Stimulated activated naive CD4-positive, alpha-beta T cell (primary cell): ENCODE results near the gene RPRML.
"Not testable (repeated sequence)": the region's sequence is repeated elsewhere in the genome, so short reads cannot be mapped to it uniquely, and the experiment has no call there.

Source experiments
- DNase-seq, 6 experiments: peaks; one replicate each; lab custom pipeline; 2025; lab: John Stamatoyannopoulos, UW

The RPRML gene

DNA sequence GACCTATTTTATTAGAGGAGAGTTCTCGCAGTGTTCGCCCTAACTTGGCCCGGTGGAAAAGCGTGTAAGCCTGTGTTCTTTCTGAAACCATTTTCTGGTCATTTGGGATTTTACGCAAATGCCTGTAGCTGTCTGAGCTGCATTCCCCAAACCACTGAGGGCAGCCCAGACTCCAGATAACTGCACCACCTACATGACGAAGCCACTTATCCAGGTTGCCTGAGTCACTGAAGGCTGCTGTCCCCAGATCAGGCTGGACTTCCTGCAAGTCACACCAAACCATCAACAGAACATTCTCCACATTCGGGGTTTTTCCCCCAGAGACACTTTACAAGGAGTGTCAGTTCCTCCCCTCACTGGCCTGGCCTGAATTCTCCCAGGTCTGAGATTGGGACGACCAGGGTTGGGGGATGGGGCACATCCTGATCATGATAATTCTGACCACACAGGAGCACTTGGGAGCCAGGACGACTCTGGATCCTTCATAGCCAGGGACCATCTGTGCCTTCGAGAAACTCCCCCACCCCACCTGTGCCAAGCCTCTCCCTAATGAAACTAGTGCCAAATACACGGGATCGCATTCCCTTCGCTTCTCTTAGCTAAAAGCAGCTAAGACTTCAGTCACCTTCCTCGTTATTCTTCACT is 2.3 kb downstream of the RPRML start:
- DNase-seq: no peak

GRCh38 chr17:46975287-46975686 is 3.8 kb downstream of the RPRML start:
- DNase-seq: no peak

DNA sequence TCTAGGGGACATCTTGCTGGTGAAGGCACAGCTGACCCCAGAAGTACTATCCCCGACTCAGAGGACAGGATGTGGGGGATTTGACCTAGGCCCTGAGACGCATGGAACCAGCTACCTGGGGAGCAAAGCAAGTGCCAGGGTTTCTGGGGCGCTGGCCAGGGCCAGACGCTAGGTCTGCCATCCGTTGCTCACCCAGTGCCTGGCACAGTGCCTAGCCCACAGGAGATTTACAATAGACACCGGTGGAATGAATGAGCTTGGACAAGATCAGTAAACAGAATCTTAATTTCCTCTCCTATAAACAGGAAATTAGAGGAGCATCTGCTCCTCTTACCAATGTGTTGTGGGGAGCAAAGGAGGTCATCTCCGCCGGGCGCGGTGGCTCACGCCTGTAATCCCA is 5.0 kb downstream of the RPRML start:
- DNase-seq: no peak

- DNase-seq: no peak
Observed at GRCh38 chr17:46972346-46972745, 6.7 kb downstream of the RPRML start.

GRCh38 chr17:46971647-46972300 is 7.3 kb downstream of the RPRML start:
- DNase-seq: no peak

GRCh38 chr17:46968896-46969295 is 10.2 kb downstream of the RPRML start:
- DNase-seq: no peak

DNA sequence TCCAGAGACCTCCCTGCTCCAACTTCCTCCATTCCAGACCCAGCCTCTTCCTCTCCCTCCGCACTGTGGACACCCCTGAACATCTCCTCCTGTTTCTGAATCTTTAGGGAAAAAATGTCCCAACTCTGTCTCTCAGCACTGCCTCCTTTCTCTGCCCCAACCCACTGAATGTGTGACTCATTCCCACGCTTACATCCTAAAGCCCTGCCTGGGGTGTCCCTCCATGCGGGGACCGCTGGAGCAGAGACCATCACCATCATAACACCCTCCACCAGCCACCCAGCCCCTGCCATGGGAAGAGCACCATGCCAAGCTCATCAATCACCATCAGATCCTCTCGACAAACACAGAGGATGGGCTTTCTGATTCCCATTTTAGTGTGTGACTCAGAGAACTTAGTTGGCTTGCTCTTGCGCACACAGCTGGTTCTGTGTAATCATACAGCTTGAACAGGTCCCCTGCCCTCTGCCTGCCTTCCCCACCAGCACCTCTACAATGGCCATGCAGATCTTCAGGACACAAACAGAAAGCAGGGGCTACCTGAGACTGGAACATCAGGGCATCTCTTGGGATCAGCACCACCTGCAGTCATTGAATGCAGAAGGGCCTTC is 10.7 kb downstream of the RPRML start:
- DNase-seq: no peak

DNA sequence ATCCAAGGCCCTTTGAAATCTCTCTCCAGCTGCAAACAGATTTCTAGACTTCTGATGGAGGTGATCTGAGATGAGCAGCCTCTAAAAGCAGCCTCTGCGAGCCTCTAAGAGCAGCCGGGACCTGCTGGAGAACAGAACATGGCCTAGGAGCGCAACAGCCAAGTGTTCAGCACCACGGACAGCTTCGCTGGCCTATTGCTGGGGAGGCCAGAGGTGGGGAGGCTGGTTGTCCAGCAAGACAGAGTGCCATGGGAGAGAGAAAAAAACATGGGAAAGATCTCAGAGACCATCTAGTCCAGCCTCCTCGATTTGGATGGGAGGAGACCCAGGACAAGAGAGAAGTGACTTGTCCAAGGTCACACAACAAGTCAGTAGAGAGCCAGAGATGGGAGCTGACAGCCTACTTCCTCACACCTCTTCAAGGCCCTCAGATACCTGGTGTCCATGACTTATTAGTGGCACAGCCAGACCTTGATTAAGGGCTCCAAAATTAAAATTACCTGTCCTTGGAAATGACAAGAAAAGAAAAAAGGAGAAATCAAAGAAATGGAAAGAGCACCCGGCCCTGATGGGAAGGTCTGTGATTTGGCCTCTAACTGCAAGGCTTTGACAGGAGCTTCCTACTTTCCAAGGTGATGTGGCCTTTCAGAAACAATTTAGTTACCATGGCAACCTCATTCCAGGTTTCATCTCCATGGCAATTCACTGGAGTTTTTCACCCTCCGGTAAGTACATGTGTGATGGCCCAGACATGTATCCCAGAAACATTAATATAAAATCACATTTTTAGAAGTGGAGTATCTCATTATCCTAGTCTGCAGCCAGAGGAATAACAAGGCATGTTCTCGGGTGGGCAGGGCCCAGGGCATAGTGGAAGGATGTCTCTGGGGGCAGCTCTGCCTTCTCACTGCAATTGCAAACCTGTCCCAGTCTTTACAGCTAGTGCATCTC is 14.5 kb downstream of the RPRML start:
- no peak for DNase-seq

DNA sequence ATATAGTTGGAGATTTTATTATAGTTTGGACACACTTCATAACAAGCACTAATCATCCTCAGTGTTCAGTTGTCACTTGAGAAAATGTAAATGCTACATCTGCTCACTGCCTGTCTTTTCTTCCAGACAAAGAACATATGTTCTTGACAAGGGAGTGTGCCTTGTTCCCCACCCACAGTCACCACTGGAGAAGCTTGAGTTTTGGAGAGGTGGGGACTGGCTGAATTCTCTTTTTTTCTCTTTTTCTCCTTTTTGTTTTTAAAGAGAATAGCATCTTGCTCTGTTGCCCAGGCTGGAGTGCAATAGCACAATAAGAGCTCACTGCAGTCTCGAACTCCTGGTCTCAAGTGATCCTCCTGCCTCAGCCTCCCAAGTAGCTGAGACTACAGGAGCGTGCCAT is 15.5 kb downstream of the RPRML start:
- DNase-seq: no peak

GRCh38 chr17:46962374-46962790 is 16.7 kb downstream of the RPRML start:
- DNase-seq: no peak

DNA sequence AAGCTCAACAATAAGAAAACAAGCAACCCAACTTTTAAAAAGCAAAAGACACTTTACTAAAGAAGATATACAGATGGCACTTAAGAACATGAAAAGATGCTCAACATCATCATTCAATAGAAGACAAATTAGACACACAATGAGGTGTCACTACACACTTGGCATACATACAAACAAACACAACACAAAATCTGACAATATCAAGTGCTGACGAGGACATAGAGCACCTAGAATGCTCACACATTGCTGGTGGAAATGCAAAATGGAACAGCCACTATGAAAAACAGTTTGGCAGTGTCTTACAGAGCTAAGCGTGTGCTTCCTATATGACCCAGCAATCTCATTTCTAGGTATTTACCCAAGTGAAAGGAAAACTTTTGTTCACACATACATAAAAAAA is 18.9 kb downstream of the RPRML start:
- DNase-seq: no peak

- DNase-seq: no peak
Observed at GRCh38 chr17:46958041-46958591, 20.9 kb downstream of the RPRML start.

DNA sequence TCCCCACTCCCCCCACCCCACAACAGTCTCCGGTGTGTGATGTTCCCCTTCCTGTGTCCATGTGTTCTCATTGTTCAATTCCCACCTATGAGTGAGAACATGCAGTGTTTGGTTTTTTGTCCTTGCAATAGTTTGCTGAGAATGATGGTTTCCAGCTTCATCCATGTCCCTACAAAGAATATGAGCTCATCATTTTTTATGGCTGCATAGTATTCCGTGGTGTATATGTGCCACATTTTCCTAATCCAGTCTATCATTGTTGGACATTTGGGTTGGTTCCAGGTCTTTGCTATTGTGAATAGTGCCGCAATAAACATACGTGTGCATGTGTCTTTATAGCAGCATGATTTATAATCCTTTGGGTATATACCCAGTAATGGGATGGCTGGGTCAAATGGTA is 25.9 kb downstream of the RPRML start:
- not testable (repeated sequence) for DNase-seq

DNA sequence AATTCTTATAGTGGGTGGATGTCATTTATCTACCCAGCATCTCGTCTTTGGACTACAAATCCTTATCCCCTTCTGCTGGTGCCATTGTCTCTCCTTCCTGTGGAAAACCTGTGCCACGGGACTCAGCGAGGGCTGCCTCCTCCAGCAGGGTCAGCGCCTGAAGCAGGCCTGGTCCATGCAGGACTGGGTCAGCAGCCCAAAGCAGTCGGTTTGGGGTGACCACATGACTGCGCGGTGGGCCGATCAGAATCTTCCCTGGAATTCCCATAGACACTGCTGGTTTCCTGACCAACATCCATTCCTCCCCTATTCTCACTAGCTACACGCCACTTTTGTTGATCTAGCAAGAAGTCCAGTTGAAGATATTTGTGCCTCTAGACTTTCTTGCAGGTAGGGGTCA is 26.9 kb downstream of the RPRML start:
- no peak for DNase-seq

GRCh38 chr17:46951706-46952105 is 27.3 kb downstream of the RPRML start:
- DNase-seq: no peak

DNA sequence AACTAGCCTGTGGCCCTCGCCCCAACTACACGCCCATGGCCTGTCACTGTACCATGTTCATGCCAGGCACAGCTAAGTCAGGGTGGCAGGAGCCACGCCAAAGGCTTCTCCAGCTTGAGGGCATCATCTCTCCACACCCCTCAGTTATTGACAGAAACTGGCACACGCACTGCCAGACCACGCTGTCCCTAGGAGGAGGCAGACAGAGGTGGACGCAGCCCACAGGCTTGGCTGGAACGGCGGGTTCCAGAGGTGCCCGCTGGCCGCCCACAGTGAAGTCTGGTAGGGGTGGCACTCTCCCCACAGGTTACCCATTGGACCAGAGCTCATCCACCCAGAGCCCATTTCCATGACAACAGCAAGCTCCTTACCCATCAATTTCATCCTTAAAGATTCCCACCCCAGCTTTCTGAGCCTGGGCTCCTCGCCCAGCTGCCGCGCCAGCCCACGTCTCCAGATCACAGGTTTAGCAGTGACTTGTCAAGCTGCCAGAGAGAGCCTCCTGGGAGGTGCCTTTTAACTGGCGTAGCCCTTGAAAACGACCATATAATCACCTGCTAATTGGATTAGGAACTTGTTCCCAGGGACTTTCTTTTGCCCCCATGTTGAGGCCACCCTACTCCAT is 27.9 kb downstream of the RPRML start:
- DNase-seq: no peak

GRCh38 chr17:46950342-46950996 is 28.6 kb downstream of the RPRML start:
- no peak for DNase-seq

DNA sequence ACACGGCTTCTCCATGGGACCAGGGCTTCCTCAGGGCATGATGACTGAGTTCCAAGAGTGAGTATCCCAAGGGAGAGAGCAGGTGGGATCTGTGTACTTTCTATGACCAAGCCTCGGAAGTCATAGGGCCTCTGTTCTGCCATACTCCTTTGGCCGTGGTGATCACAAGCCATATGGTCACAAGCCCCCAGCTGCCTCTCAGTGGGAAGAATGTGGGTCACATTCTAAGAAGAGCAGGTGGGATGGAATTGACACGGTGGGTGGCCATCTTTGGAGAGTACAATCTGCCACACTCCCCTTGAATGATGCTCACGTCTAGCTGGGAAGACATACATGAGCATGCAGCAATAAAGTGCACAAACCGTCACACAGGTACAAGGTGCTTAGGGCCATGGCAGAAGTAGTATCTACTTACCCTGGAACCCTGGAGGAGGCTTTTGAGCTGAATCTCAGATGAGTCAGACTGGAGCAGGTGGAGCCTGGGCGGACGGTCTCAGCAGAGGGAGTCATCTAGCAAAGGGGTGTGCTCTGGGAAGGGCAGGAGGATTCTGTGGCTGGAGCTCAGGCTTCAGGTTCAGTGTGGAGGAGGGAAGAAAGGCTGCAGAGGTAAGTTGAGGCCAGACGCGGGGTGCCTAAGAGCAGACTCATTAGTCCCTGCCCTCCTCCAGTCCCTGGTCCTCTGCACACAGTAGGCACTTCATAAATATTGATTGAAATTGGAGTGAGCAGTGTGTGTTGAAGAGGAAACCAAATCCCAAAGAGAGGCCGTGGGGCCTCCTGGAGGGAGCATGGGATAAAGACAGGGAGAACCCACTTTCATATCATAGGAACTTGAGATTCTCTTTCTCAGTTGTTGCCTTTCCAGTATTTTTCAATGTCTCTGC is 29.5 kb downstream of the RPRML start:
- no peak for DNase-seq

GRCh38 chr17:46948544-46948943 is 30.5 kb downstream of the RPRML start:
- DNase-seq: no peak

- DNase-seq: no peak
Observed at GRCh38 chr17:46947216-46947615, 31.8 kb downstream of the RPRML start.
